Activated T-cell treated with anti-CD3 and anti-CD28 coated beads, Interleukin-2, amount 50 U/mL, for 48 hours (primary cell): ENCODE results near the gene NLRP12.
"Not testable (repeated sequence)": the region's sequence is repeated elsewhere in the genome, so short reads cannot be mapped to it uniquely, and the experiment has no call there.

Source experiments
- DNase-seq, 2 experiments: peaks; one replicate each; pipeline ENCODE4 v3.0.0-alpha.2; 2020

NLRP12 gene

DNA sequence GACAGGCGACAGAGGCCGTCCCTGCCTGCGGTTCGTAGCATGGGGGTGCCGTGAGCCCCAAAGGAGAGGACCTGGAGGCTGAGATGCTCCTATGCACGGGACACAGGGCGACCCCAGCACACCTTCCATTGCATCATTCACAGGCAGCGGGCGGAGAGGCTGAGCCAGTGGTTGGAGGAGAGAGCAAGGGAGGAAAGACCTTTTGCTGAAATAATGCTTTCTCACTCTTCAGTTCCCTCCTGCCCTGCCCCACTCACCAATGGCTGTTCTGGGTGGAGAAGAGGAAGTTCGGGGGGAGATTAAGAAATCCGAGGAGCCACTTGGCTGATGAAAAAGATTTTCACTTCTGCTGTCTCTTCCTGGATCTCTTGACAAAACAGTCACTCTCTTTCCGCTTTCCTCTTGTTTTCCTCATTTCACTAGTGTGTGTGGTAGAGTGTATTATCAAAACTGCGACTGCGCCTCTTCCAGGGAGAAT is at the start of gene NLRP12:
Gene NLRP12, minus strand, starts transcription at position 181 of the 478 bp plus-strand sequence. Its CDS starts 140 bp downstream, at position 41.
- DNase-seq: no peak

- no peak for DNase-seq
These were observed 48.6 kb upstream of the NLRP12 start for GRCh38 chr19:53872762-53873161.

- DNase-seq: no peak
These were observed 47.3 kb upstream of the NLRP12 start for GRCh38 chr19:53871454-53871853.

- no peak for DNase-seq
These were observed 46.4 kb upstream of the NLRP12 start for GRCh38 chr19:53870485-53870844.

DNA sequence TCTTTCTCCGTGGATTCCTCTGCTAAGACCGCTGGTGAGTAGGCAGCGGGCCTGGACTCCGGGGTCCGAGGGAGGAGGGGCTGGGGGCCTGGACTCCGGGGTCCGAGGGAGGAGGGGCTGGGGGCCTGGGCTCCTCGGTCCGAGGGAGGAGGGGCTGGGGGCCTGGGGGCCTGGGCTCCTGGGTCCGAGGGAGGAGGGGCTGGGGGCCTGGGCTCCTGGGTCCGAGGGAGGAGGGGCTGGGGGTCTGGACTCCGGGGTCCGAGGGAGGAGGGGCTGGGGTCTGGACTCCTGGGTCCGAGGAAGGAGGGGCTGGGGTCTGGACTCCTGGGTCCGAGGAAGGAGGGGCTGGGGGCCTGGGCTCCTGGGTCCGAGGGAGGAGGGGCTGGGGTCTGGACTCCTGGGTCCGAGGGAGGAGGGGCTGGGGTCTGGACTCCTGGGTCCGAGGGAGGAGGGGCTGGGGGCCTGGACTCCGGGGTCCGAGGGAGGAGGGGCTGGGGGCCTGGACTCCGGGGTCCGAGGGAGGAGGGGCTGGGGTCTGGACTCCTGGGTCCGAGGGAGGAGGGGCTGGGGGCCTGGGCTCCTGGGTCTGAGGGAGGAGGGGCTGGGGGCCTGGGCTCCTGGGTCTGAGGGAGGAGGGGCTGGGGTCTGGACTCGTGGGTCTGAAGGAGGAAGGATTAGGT is 45.8 kb upstream of the NLRP12 start:
- DNase-seq: not testable (repeated sequence)

DNA sequence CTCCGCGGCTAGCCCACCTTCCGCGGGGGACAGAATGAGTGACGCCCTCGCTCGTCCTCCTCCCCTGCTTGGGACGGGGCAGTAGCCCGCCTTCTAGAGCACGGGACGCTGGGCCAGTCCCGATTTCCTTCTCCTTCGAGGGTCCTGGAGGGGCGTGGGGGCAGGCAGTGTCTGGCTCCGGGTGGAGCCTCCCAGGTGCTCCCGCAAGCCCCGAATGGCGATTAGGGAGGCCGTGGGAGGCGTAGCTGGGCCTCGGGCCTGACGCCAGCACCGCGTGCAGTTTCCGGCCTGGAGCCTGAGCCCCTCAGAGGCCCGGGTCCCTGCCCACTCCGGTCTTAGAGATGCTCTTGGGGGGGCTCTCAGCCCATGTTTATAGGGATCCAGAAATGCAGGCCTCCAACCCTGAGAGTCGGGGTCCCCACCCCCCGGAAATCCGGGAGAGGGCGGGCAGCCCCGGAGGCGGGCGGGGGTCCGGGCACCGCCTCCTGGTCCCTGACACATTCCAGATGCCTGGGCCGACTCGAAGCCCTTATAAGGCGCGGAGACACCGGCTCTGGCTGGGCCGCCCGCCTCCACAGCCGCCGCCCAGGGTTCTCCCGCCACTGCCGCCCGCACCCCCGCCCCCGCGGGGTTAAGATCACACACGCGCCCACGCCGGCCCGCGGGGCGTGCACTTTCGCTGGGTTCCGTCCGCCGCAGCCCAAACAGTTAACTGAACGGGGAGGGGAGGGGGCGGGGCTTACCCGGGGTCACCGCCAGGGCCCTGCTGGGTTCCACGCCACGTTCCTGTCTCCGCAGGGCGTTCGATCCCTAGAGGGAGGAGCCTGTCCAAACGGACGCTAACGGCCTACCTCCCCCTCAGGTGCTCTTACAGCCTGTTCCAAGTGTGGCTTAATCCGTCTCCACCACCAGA is 45.0 kb upstream of the NLRP12 start:
- DNase-seq: peak; percentile 88 to 91

DNA sequence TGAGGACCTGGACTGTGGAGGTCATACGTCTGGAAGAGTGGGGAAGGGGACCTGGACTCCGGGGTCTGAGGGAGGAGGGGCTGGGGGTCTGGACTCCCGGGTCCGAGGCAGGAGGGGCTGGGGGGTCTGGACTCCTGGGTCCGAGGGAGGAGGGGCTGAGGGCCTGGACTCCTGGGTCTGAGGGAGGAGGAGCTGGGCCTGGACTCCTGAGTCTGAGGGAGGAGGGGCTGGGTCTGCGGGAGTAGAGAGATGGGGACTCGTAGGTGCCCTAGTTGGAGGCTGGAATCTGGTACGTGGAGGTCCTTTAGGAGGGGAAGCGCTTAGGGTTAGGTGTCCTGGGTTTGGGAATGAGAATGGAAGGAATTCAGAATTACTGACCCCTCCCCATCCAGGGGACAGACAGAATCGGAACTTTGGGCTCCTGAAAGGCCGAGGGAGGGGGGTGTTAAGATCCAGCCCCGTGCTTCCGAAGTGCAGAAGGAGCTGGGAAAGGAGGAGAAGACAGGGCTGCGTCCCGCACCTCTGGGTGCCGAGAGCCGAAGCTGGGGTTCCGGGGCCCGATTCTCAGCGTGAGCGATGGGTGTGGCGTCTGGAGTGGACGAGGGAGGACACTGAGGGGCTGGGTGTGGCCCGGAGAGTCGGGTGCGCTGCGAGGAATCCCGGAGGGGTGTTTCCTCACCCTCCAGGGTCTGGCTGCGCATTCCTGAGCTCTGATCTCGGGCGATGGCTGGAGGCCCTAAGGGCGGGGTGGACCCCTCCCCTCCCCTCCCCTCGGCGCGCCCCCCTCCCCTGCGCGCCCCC is 44.2 kb upstream of the NLRP12 start:
- peak; percentile 57 to 65 for DNase-seq

- peak; percentile 100 for DNase-seq
These were observed 43.3 kb upstream of the NLRP12 start, which contains the start of gene MYADM for GRCh38 chr19:53867225-53868090. Gene MYADM (plus strand): TSS chr19:53867883. CDS start chr19:53873530, 5,647 bp downstream.

- peak in 1 of 2 experiments; percentile 38 for DNase-seq
These were observed 42.7 kb upstream of the NLRP12 start for GRCh38 chr19:53866865-53867224.

DNA sequence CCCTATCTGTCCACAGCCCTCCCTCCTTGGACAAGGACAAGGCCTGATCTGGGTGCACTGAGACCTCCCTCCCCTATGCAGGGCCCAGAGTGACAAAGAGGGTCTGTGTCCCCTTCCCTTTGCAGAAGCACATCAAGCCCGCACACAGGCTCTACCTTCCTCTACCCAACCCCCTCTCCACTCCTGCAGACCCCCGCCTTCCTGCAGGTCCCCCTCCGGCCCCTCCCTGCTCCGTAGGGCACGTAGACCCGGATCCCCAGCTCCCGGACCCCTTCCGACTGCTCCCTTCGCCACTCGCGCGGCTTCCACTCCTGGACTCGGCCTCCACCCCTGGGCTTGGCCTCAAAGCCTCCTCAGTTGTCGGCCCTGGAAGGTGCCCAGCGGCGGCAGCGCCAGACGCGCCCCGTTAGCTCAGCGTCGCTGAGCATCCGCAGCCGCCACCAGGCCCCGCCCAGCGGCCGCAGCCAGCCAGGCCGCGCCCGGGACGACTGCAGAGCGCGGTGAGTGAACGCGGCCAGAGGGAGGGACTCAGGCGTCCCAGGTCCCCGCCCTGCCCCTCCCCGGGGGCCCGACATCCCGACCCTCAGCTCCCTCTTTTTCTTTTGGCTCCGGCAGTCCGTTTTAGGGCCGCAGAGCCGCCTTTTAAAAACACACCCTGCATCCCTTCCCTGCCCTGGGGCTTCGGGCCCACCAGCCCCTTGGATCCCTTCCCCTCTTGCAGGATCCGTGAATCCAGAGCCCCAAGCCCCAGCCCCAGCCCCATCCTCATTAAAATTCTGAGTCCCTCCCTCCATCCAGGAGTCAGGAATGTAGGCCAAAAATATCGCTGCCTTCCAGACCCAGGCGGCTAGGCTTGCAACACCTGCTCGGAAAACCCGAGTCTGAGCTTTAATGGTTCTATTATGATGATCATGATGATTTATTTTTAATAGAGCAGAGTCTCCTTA is 42.1 kb upstream of the NLRP12 start:
- peak; percentile 72 to 79 for DNase-seq

DNA sequence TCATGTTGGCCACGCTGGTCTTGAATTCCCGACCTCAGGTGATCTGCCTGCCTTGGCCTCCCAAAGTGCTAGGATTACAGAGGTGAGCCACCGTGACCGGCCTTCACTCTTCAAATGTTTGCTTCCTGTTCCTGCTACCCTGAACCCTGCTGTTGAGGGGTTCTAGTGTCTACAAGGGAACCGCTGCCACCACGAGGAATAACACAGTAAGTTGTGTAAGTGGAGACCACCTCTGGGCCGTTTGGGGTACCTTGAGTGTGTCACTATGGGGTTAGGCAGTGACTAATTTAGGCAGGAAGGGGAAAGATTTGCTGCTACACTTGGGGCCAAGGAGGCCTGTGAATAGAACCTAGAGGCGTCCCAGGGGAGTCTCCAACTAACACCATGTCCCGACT is 41.4 kb upstream of the NLRP12 start:
- peak in 1 of 2 experiments; percentile 33 for DNase-seq

- no peak for DNase-seq
These were observed 40.3 kb upstream of the NLRP12 start for GRCh38 chr19:53864308-53864836.

DNA sequence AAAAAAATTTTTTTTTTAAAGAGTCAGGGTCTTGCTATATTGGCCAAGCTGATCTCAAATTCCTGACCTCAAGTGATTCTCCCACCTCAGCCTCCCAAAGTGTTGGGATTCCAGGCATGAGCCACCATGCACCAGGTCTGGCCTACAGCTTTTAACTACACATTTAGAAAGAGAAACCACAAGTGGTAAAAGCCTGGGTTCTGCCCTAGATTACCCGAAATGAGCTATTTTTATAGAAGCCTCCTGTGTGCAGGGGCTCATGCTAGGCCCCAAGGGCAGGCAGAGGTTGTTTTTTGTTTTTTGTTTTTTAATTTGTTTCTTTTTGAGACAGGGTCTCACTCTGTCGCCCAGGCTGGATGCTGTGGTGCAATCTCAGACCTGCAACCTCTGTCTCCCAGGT is 29.6 kb upstream of the NLRP12 start:
- no peak for DNase-seq

DNA sequence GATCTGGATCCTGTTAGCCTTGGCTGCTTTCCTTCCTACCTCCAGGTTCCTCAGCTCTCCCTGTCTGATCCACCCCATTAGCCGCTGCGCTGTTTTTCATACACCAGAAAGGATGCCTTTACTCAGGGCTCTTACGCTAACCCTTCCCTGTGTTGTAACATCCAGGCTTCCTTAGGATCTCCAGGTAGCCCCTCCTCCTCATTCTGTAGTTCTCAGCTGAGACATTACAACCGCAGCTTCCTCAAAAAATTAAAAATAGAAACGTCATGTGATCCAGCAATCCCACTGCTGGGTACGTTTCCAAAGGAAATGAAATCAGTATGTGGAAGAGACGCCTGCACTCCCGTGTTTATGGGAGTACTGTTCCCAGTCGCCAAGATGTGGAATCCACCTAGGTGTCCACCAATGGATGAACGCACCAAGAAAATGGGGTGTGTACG is 25.1 kb upstream of the NLRP12 start:
- no peak for DNase-seq

- DNase-seq: no peak
These were observed 23.4 kb upstream of the NLRP12 start for GRCh38 chr19:53847555-53847954.

DNA sequence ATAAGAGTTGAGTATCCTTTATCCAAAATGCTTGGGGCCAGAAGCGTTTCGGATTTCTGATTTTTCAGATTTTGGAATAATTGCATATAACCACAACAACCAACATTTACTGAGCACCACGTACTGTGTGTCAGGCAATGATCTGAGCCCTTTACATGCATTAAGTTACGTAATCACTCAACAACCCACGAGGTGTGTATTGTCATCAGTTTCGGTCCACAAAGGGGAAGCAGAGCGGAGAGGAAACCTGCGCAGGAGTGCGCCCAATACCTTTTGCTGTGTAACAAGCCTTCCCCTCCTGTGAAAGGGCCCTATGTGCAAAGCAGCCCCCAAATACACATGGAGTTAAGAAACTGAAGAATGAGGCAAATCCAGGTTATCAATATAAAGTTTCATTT is 20.7 kb upstream of the NLRP12 start:
- DNase-seq: no peak

- not testable (repeated sequence) for DNase-seq
These were observed 16.8 kb upstream of the NLRP12 start for GRCh38 chr19:53840914-53841313.

DNA sequence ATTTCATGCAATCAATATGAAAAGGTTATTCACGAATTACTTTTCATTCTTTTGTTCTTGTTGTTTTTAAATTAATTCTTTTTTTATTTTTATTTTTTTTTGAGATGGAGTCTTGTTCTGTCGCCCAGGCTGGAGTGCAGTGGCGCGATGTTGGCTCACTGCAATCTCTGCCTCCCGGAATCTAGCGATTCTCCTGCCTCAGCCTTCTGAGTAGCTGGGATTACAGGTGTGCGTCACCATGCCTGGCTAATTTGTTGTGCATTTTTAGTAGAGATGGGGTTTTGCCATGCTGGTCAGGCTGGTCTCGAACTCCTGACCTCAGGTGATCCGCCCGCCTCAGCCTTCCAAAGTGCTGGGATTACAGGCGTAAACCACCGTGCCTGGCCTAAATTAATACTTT is 16.1 kb upstream of the NLRP12 start:
- not testable (repeated sequence) for DNase-seq

DNA sequence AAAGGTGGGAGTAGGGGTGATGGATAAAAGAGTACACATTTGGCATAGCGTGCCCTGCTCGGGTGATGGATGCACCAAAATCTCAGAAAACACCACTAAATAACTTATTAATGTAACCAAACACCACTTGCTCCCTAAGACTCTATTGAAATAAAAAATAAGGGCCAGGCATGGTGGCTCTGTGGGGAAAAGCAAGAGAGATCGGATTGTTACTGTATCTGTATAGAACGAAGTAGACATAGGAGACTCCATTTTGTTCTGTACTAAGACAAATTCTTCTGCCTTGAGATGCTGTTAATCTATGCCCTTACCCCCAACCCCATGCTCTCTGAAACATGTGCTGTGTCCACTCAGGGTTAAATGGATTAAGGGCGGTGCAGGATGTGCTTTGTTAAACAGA is 14.3 kb upstream of the NLRP12 start:
- DNase-seq: not testable (repeated sequence)

DNA sequence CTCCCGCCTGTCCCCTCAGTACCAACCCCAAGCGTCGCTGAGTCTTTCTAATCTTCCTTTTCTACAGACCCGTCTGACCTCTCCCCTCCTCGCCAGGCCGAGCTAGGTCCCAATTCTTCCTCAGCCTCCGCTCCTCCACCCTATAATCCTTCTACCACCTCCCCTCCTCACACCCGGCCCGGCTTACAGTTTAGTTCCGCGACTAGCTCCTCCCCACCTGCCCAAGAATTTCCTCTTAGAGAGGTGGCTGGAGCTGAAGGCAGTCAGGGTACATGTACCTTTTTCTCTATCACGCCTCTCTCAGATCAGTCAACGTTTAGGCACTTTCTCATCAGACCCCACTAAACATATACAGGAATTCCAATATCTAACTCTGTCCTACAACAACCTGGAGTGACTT is 8.7 kb upstream of the NLRP12 start:
- DNase-seq: not testable (repeated sequence)
